Chondrocyte (in vitro differentiated cells): ENCODE data around the gene ELAVL3. TPM values are rescaled to one million over a fixed set of nuclear protein-coding genes. Genes with fewer than 3 reads are reported as not detected.

Experiments used
- DNase-seq: peaks from one replicate; pipeline ENCODE4 v3.0.0; 2021; ENCODE audit warnings: mixed read lengths, low spot score
- H3K27ac Mint-ChIP-seq: one replicate; pipeline ENCODE4 v1.8.0; 2021; ENCODE audit warnings: mild to moderate bottlenecking, moderate library complexity, mixed read lengths; ENCODE audit not compliant: unreplicated experiment
- H3K27me3 Mint-ChIP-seq: 2 replicates; pipeline ENCODE4 v1.8.0; 2021; ENCODE audit warnings: low read depth, mixed read lengths
- H3K36me3 Mint-ChIP-seq: 2 replicates; pipeline ENCODE4 v1.8.0; 2021; ENCODE audit warnings: low read depth, mixed read lengths
- H3K4me1 Mint-ChIP-seq: 2 replicates; pipeline ENCODE4 v1.8.0; 2021; ENCODE audit warnings: low read depth, mild to moderate bottlenecking, mixed read lengths
- H3K4me3 Mint-ChIP-seq: one replicate; pipeline ENCODE4 v1.8.0; 2021; ENCODE audit warnings: mild to moderate bottlenecking, moderate library complexity, mixed read lengths; ENCODE audit not compliant: unreplicated experiment
- H3K9me3 Mint-ChIP-seq: 2 replicates; pipeline ENCODE4 v1.8.0; 2021; ENCODE audit warnings: low read depth, mixed read lengths
- CTCF ChIP-seq: fragments of 200-600 bp; sonication (generic); IDR thresholded peaks from 2 replicates; pipeline ENCODE4 v1.5.0; 2021; ENCODE audit warnings: antibody characterized with exemption, mild to moderate bottlenecking, moderate library complexity
- total RNA-seq: library from RNA; stranded (reverse); gene quantifications from 3 replicates; pipeline ENCODE4 v1.2.1, GENCODE V29; 2021

Gene ELAVL3
- total RNA-seq, 1 donor from 2014 or later: 0.07 TPM

DNA sequence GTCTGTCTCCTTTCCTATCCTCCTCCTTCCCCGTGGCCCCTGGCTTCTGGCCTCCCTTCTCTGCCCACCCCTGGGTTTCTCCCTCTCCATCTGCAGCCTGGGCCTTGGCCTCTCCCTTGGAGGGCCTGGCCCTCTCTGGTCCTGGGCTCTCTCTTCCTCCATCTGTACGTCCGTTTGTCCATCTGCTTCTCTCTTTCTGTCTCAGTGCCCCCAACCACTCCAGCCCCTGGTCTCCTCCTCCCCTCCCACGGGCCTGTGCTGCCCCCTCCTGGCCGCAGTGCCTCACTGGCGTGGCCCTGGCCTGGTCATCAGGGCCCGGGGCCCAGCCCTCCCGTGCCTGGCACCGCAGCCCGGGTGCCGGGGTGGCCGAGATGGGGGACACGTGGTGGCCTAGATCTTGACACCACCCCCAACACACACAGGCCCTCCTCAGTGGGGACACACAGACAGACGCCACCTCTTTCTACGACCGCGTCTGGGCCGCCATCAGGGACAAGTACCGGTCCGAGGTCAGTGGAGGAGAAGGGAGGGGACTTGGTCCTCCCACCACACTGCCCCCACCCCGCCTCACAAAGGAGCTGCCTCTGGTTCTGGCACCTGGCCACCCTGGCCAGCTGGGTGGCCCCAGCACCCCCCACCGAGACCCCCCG lies 34.1 kb downstream of the ELAVL3 start:
- TF ChIP-seq CTCF: peak; percentile 84
- DNase-seq: no peak
- Mint-ChIP-seq H3K27me3 (no peaks in the 10 kb centered on the region), H3K4me1 (no peaks in the 10 kb centered on the region), H3K4me3 (no peak overlapping the region), H3K36me3 (peaks cover 14% of the 10 kb centered on the region), H3K9me3 (no peaks in the 10 kb centered on the region), H3K27ac (no peak overlapping the region)

- no peak overlapping the region for H3K4me3 Mint-ChIP-seq
- no peak for DNase-seq
Measured at GRCh38 chr19:11446271-11446651, 34.6 kb downstream of the ELAVL3 start.

DNA sequence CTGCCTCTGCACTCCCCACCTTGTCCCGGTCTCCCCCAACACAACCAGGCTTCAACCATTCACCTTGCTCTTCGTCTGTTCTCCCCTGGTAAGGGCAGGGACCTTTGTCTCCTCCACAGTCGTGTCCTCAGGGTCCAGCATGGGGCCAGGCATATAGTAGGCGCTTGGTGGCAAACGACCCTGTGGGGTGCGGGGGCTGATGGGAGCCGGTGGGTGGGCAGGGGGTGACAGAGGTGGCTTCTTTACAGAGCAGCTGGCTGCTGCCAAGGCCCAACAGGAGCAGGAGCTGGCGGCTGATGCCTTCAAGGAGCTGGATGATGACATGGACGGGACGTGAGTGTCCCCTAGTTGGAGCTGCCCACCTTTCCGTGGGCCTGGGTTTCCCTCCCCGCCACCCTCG lies 35.7 kb downstream of the ELAVL3 start:
- no peaks in the 10 kb centered on the region for H3K9me3 Mint-ChIP-seq
- peaks cover 3% of the 10 kb centered on the region for H3K4me1 Mint-ChIP-seq
- H3K36me3 Mint-ChIP-seq: peaks cover 17% of the 10 kb centered on the region
- H3K4me3 Mint-ChIP-seq: no peak overlapping the region
- H3K27ac Mint-ChIP-seq: no peak overlapping the region
- no peak for TF ChIP-seq CTCF
- H3K27me3 Mint-ChIP-seq: no peaks in the 10 kb centered on the region
- no peak for DNase-seq

More at GRCh38 chr19:11446271-11446651, 34.6 kb downstream of the ELAVL3 start:
- no peak for TF ChIP-seq CTCF
- Mint-ChIP-seq H3K27ac (no peak overlapping the region), H3K36me3 (peaks cover 16% of the 10 kb centered on the region), H3K9me3 (no peaks in the 10 kb centered on the region), H3K27me3 (no peaks in the 10 kb centered on the region), H3K4me1 (no peaks in the 10 kb centered on the region)

GRCh38 chr19:11444059-11444458 lies 36.8 kb downstream of the ELAVL3 start:
- DNase-seq: no peak
- Mint-ChIP-seq H3K27ac (no peak overlapping the region), H3K9me3 (no peaks in the 10 kb centered on the region), H3K4me1 (peaks cover 3% of the 10 kb centered on the region), H3K36me3 (peaks cover 15% of the 10 kb centered on the region), H3K4me3 (no peak overlapping the region), H3K27me3 (no peaks in the 10 kb centered on the region)
- no peak for TF ChIP-seq CTCF

GRCh38 chr19:11437955-11438354 lies 42.9 kb downstream of the ELAVL3 start:
- TF ChIP-seq CTCF: no peak
- Mint-ChIP-seq H3K27me3 (no peaks in the 10 kb centered on the region), H3K4me3 (peak overlapping the region; percentile 31), H3K4me1 (peaks cover 24% of the 10 kb centered on the region), H3K9me3 (no peaks in the 10 kb centered on the region), H3K27ac (no peak overlapping the region), H3K36me3 (peaks cover 12% of the 10 kb centered on the region)
- no peak for DNase-seq
